Skeletal muscle cell (primary cell): ENCODE measurements around the gene TNFSF10.

Experiments used
- DNase-seq: peaks from one replicate; pipeline ENCODE4 v3.0.0-alpha.2; 2010; ENCODE audit warnings: low read depth
- H3K4me3 ChIP-seq: 2 replicates; pipeline ENCODE4 v1.5.1; 2011; ENCODE audit warnings: low read depth, mild to moderate bottlenecking, control low read depth, low read length, moderate library complexity

Gene TNFSF10

DNA sequence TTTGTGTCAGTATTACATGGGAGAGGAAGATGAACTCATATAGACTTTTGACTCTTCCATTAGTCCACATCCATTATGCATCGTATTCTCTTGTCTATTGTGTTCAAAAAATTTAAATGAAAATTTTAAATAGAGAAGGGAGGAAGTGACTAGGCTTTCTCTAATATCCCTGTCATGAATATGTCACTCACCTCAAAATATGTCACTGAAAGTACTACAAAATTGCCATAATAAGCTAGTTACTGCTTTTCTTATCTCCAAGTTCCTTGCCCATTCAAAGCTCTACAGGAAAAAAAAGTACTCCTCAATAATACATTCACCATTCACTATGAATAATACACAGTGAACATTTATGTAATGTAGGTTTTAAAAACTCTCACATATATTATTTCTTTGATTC lies 52.6 kb downstream of the TNFSF10 start:
- no peak overlapping the region for H3K4me3 ChIP-seq
- no peak for DNase-seq

DNA sequence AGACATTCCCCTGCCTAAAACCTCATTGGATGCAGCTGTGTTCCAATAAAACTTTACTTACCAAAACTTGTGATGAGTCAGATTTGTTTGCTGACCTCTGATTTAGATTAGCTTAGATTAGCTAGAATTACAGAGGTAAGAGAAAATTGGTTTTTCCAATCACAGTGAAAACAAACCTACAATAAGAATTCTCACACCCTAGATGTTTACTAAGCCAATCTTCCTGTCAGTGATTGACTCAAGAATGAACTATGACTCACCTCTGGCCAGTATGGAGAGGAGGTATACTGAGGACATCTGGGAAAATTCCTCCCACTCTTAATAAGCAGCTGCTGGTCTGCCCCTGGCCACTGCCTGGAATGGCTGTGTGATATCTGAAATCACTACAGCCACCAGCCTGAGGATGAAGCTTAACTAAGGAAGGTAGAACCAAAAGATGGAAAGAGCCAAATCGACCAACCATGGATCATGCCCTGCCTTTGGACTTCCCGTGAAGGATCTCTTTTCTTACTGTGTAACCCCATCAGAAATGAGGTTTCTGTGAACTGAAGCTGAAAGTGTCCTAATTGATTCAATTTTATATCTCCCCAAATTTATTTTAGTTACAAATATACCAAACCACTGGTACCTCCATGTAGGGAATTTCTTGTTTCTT lies 55.9 kb downstream of the TNFSF10 start:
- no peak for DNase-seq
- no peak overlapping the region for H3K4me3 ChIP-seq

DNA sequence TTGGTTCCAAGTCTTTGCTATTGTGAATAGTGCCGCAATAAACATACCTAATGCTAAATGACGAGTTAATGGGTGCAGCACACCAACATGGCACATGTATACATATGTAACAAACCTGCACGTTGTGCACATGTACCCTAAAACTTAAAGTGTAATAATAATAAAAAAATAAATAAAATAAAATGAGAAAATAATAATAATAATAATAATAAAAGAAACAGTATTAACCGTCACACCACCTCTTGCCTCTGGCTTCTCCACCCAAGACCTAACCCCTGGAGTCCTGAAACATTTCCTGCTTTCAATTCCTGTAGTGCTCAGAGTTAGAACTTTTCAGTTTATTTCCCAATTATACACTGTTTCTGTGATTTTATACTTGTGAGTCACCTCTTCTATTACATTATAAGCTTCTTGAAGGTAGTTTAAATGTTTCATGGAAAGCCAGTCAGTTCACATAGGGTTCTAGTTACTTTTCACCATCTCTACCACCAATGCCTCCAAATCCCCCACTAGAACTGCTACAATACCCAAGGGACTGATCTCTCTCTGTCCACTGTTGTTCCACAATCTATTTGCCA lies 56.6 kb downstream of the TNFSF10 start:
- H3K4me3 ChIP-seq, result no peak overlapping the region
- DNase-seq, result no peak

DNA sequence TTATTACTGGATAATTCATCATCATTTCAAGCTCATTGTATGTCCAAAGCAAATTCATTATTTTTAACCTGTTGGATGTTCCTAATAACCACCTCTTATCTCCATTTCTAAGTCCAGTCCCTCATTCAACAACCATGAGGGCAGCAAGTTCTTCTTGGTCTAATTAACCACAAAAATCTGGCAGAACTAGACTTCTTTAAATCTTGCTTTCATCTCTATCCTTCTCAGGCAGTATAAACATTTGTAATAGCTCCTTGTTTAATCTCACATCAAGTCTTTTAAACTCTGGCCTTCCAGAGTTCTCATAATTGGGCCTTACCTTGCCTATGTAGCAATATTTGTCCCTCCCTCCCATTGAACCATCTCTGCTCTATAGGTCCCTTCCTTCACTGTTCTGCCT lies 57.9 kb downstream of the TNFSF10 start:
- no peak for DNase-seq
- no peak overlapping the region for H3K4me3 ChIP-seq

DNA sequence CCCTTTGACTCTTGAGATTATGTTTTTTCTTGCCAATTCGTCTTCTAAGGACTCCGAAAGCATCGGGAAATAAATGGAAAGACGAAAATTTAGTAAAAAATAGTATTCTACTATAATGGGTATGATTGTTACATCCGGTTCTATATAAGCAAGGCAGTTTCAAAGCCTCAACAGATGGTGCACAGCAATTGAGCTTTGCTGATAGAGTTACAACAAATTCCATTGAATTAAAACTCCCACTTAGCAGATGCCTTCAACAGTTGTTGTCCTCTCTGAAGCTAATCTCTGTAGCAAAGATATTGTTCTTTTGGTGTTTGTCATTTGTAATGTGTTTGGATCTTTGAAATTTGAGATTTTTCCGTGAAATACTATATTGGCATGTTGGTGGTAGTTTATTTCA lies 58.9 kb downstream of the TNFSF10 start:
- no peak for DNase-seq
- no peak overlapping the region for H3K4me3 ChIP-seq

DNA sequence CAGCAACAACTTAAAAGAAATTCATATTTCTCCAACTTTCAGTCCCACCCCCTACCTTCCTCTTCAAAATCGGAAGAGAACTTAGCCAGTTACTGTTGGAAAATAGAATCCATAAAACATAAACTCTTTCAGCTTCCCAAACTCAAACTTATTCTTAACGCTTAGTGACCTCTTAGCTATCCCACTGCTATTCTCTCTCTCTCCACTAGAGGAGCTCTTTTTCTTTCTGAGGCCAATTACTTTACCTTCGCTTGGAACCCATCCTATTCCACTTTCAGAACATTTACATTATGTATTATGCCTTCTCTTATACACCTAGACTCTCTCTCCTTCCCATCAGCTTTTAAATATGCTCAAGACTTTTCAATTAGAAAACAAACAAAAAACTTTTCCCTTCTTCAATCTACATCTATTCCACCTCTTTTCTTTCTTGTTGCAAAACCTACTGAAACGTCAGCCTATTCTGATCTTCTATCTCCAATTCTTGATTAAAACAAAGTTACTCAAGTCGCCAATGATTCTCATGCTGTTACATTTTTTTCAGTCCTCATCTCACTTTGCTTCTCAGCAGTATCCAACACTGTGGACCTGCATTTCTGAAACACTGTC lies 61.6 kb downstream of the TNFSF10 start:
- no peak overlapping the region for H3K4me3 ChIP-seq
- DNase-seq, result no peak

DNA sequence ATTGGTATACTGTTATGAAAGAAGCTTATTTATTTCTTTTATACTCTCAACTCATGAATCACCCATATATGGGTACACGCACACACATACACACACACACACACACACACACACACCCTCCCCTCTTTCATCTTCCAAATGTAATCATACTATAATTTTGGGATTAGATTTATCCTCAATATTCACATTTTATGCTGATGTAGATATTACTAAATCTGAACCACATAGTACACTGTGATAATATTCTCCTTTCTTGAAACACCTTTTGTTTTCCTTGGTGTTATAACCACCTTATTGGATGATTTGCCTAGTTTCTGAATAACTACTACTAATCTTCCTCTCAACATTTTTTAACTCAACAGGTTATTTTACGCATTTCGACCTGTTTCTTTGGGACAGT lies 66.8 kb downstream of the TNFSF10 start:
- no peak overlapping the region for H3K4me3 ChIP-seq

More for the DNA sequence above, 66.8 kb downstream of the TNFSF10 start:
- no peak for DNase-seq
